HT-29 (cell line): ENCODE results near the gene OSMR. TPM values are rescaled to one million over a fixed set of nuclear protein-coding genes. Genes with fewer than 3 reads are reported as not detected.

Experiments
- DNase-seq: peaks from one replicate; pipeline ENCODE4 v3.0.0-alpha.2; 2015; ENCODE audit warnings: low spot score
- total RNA-seq: library from RNA; depleted of rRNA; stranded (reverse); fragments of >200 nt; shearing (Covaris generic); gene quantifications from 2 replicates; pipeline ENCODE4 v1.2.3, GENCODE V29; 2014

The OSMR gene
- total RNA-seq, 1 experiment from 2014 or later = not detected

DNA sequence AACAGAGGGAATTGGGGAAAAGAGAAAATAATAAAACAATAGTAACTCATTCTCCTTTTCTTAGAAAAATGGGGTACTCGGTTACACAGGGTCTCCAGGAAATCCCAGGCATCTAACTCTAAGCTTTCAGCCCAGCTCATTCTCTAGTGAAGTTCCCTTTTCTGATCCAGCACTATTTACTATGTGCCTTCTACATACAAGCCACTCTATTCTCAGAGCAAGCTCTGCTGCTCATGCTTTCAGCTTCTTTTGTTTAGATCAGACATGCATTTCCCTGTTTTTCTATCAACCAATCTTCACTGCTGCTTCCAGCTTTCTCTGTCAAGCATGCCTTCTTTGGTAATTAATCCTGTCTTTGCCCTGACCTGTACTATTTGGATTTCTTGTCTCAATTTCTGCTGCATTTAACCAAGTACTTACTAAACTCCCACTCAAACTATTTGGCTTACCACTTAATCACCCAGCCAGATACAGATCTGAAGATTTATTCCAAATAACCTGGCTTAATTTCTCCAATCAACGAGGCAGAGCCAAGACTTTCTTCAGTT, 25.3 kb downstream of the OSMR start:
- no peak for DNase-seq

DNA sequence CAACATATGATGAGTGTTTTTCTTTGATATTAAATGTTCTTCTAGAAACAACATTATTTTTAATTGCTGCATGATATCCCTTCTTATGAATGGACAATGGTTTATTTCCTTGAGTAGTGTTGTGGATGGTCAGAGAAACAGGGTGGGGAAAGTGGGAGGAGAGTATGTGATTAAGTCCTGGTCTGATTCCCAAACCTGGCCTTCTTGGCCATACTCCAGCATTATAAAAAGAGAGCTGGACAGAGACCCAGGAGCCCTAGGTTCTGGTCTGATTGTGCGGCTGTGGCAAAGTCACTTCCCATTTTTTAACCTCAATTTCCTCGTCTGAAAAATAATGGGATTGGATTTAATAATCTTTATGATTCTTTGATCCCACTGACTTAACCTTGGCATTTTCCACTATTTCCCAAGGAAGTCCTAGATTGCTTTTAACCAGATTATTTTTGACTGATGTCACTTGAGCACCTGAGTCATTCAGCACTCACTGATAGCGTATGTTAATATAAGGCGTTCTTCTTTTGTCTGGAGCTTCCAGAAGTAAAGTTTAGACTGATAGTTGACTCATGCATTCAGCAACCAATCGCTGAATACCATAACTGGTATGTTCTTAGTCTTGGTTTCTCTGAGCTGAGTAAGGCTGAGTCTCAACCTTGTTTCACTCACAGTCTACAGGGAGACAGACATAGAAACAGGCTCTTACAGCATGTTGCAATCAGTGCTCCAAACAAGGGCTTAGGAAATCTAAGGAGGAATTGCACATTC, 26.2 kb downstream of the OSMR start:
- DNase-seq = peak; percentile 36

DNA sequence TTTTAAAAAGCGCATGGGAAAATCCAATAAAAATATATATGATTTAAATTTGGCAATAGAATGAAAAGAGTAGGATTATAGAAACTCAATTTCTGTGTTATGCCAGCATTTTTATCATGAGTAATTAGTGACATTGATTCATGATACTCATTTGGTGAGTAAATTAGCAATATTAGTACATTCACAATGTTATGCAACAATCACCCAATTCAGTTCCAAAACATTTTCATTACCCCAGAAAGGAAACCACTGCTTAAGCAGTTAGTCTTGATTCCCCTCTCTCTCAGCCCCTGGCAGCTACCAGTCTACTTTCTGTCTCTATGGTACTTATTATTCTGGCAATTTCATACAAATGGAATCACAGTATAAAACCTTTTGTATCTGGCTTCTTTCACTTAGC, 27.0 kb downstream of the OSMR start:
- no peak for DNase-seq

DNA sequence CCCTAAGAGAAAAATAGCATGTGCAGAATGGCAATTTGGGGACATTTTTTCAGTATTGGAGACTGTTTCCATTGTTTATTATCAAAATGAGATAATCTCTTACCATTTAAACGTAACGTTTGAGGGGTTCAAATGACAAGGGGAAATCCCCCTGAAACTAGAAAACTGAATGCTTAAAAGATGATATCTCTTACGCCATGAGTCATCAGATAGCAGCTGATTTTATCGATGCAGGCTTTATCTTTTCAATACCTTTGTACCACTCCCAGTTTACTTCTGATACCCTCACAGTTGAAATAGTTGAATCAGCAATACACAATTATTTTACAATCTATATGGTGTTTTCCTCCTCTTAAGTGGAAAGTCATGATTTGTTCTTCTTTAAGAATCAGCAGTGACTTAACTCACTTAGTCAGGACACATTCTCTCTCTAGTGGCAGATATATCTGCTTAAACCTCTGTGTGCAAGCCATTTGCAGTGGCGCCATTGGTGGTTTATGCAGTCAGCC, 29.2 kb downstream of the OSMR start:
- DNase-seq = no peak

DNA sequence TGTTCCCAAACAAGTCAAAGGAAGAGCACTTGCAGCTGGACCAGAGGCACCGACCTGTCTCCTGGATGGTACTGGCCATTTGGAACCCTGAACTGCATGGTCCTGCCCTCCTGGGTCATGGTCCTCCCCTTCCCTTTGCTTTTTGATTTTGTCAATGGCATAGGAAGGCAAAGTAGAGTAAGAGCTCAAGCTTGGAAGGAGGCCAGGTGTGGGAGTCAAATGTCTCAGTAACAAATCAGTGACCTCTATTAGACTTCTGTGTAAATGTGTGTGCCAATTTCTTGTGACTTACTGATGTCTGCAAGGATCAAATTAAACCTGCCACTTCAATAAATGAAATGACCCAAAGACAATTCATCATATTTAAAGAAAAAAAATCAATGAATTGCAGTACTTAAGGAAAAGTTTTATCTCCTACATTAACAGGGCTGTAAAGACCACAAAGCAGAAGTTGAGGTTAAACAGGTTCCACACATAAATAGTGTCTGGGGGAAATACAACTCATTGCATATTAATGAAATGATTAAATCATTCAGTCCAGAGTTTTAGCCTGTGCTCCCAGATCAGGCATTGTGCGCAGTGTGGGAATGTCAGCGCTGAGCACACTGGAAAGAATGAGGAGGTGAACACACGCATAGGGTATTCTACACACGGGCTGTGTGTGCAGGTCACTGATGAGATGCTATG, 32.7 kb downstream of the OSMR start:
- no peak for DNase-seq

DNA sequence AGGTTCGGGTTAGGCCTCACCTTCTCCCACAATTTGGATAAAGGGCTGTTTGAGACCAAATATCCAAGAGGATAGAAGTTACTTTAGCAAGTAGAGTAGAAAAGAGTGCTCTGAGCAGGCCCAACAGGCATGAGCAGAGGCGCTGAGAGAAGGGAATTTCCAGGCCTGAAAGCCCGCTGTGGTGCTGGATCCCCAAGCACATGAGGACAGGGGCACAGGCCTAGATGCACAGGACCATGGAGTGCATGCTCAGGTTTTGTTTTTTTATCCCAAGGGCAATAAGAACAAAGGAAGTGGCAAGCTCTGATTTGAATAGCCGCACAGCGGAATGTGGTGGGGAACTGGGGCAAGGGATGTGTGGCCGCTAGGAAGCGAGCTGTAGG, 33.3 kb downstream of the OSMR start:
- no peak for DNase-seq

DNA sequence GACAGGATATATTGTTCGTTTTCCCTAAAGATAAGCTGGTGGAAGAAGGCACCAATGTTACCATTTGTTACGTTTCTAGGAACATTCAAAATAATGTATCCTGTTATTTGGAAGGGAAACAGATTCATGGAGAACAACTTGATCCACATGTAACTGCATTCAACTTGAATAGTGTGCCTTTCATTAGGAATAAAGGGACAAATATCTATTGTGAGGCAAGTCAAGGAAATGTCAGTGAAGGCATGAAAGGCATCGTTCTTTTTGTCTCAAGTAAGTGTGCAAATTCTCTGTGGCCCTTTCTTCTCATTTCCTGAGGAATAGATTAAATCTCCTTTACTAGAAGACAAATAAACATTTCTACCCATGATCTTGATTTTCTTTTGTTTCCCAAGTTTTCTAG, 38.0 kb downstream of the OSMR start:
- no peak for DNase-seq

DNA sequence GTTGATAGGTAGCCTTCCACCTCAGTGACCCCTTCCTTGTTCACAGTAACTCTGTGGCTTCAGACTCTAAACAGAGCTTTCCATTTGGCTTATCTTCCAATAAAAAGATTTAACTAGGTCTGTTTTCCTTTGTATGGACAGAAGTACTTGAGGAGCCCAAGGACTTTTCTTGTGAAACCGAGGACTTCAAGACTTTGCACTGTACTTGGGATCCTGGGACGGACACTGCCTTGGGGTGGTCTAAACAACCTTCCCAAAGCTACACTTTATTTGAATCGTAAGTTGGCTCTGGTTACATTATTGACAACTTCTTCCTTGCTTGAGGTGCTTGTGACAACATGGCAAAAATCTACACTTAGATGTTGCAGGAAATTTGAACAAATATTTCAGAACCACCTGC, 39.4 kb downstream of the OSMR start:
- no peak for DNase-seq

DNA sequence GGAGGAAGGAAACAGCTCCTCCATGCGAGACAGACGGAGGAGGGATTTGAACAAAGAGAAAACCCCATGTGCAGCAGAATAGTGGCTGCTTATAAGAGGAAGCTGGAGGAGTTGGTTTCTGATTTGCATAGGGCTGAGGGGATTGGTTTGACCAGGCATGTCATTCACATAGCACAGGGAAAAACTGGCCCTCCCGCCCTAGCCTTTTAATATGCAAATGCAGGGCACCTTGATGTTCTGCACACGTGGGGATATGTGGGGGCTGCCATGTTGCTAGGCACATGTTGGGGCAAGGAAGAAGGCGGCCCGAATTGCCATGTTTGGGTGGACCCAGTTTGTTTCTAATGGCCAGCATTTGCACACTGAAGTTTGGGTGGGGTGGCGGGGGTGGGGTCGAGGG, 42.2 kb downstream of the OSMR start:
- no peak for DNase-seq

DNA sequence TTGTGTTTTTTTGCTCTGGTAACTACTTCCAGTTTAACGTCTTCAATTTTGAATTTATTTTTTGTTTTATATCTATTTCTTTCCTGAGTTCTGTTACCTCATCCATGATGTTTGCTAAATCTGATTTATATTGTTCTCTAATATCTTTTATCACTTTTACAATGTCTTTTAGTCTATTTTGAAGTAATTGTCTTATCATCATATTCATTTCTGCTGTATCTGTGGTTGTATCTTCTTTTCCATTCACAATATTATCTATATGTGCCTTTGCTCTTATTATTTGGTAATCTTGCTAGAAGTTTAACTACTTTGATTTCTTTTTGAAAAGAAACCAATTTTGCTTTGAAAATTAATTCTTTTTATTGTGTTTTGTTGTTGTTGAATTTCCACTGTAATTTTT, 43.6 kb downstream of the OSMR start:
- DNase-seq = no peak

DNA sequence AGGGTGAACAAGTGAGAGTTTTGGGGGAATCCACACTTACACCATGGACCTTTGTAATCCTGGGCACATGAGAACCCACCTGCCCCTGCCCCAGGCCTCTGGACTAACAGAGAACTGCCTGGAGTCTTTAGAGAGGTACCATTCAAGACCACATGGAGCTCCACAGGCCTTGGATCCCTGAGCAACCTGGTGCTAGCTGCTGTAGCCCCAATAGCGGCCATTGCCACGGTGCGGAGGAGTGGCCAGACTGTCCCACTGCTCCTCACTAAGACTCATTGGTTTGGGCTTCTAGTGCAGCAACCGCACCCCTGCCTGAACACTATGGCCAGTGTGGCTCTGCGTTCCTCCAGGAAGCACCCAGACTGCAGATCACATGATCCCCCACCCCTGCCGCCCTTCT, 45.8 kb downstream of the OSMR start:
- DNase-seq = no peak

DNA sequence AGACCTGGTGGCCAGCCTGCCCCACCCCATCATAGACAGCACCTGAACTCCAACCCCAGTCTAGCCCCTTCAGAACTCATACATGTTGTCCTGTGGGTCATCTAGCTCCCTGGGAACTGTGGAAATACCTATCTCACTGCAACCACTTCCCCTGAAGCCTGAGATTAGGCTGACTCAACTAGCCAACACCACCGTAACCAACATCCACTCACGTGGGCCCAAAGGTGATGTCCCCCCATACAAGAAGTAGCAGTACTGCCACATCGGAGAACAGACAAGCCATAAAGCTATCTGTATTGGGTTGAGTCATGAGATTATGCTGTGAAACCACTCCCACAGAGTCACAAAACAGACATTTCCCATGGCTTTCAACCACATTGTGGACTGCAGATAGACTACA, 46.6 kb downstream of the OSMR start:
- DNase-seq = no peak

DNA sequence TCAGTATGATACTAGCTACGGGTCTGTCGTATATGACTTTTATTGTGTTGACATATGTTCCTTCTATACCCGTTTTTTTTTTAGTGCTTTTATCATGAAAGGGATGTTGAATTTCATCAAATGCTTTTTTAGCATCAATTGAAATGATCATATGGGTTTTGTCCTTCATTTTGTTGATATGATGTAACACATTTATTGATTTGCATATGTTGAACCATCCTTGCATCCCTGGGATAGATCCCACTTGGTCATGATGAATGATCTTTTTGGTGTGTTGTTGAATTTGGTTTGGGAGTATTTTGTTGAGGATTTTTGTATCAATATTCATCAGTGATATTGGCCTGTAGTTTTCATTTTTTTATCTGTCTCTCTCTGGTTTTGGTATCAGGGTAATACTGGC, 50.9 kb downstream of the OSMR start:
- DNase-seq = no peak

DNA sequence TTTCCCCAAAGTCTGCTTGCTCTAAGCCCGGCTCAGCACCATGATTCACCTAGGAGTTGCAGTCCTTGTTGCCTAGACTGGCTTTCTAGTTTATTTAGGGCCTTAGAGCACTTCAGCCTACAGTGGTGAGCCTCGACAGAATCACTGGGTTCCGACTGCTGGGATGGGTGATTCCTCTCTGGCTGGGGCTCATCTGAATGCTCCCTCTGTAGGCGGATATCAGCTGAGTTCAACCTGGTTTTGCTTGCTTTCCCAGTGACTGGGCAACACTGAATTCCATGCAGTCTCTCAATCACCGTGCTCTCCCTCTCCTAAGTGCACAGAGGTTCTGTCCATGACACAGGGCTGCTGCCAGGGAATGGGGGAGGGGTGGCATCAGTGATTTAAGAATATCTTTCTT, 54.1 kb downstream of the OSMR start:
- DNase-seq = no peak

DNA sequence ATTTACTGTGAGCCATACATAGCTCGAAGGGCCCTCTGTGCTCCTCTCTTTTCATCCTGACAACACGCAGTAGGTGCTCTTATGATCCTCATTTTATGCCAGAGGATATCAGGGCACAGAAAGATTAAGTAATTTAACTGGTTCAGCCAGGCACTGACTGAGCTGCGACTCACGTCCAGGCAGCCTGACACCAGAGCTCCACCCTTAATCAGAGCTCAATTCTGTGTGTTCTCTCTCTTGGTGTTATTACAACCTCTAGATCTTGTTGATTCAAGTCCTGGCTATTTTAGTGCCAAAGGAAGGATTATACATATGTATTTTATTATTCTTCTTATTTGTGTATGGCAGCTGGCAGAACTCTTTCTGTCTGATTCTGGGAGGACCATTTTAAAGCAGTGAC, 59.7 kb downstream of the OSMR start:
- DNase-seq = no peak

DNA sequence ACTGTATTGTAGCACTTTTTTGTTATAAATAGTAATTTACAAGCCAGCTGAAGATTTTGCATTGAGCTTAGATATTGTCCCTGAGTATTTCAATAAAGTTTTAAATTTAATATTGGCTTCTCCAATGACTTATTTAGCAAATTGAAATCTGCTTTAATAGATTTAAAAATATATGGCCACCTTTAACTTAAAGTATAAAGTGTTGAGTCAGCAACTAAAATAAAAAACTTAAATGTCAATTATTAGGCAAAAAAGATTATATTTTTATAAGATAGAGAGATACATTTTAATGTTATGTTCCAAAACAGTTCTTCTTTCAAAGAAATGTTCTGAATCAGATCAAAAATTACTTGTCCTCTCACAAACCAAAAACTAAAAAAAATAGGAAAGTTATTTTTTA, 60.7 kb downstream of the OSMR start:
- DNase-seq = no peak

DNA sequence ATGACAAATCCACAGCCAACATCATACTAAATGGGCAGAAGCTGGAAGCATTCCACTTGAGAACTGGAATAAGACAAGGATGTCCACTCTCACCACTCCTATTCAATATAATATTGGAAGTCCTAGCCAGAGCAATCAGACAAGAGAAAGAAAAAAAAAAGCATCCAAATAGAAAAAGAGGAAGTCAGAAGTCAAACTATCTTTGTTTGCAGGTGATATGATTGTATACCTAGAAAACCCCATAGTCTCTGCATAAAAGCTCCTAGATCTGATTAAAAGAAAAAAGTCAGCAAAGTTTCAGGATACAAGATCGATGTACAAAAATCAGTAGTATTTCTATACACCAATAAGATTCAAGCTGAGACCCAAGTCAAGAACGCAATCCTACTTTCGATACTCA, 66.1 kb downstream of the OSMR start:
- DNase-seq = no peak

DNA sequence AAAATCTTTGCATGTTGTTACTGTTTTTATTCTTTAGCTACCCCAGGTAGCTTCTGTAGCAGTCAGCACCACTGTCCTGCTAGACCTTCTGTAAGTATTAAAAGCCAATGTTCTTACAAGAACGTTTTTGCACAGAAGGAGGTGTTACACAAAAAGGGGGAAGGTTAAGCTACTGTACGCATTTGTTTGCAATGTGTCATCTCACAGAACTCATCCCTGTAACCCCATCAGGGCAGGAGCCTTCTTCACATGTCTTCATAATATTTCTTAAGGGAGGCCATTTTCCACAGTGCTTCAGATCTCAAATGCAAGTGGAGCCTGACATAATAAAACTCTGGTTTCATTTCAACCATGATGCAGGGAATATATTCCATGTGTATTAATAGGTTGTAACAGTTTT, 67.9 kb downstream of the OSMR start:
- DNase-seq = no peak

DNA sequence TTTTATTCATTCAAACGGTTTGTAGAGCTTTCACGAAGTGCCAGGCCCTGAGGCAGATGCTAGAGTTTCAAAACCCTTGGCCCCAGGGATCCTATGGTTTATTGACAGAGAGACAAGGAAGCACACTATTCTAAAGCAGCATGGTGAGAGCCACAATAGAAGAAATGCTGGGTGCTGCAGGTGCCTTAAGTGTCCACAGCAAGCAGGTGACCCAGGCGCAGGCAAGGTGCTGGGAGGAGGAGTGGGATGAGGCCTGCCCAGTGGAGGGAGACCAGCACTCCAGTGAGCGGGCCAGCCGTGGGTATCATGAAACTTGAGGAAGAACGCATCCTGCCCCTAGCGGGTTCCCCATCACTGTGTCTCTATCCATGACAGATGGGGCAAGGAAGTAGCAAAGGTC, 71.0 kb downstream of the OSMR start:
- no peak for DNase-seq

DNA sequence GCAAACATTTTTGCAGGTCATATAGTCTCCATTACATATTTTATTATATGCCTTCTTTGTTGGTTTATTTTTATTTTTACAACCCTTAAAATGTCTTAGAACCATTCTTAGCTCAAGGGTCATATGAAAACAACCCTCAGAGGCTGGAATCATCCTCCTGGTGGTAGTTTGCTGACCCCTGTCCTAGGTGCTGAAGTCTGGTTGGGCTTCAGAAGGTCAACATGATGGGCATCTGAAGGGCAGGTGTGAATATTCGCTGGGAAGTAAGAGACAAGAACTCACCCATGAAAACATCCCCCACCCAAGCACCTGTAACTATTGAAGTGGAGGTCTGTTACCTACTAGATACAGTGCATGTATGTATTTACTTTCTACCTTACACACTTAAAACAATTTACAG, 75.4 kb downstream of the OSMR start:
- DNase-seq = no peak

DNA sequence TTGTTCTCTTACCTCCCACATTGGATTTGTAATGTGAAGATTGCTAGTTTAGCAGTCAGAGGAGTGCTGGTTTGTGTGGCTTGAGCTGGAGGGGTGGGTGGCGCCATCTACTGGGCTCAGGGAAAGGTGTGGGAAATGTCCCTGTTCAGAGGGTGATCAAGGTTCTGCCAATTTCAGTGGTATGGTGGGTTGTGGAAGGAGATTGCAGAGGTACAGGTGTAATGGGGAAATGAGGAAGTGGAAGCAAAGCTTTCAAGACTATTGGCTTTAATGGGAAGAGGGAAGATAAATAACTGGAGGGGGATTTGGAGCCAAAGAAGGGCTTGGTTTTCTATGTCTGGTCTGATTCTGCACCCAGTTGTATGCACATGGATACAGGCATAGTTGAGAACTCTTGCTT, 76.4 kb downstream of the OSMR start:
- DNase-seq = peak; percentile 61

DNA sequence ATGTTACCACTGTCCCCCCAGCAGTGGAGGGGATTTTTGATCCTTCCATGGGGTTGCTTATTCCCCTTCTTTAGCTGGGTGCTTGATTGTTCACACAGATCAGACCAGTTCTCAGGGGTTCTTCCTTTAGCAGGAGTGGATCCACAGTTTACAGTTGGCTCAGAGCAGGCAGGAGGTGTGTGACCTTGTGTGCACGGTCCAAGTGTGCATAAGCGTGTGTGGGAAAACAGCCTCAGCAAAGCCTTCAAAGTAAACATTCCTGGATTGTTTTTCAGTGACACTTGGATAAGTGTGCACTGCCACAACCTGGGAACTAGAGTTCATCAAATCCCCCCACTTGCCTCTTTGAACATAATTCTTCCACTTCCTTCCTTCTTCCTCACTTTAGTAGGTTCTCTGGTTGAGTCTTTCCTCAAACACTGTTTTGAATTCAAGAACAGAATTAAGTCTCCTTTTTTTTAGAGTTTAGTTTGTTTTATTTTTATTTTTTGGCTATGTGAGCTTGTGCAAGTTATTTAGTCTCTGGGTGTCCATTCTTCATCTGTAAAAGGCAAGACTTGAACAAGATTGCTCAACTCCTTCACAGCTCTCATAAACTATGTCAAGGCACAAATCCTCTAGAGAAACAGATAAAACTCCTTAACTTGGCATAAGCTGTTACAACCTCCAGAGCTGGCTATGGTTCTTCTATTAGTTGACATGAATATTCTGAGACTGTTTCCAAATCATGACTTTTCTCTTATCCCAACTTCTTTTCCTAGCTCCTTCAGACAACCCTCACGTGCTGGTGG, 78.0 kb downstream of the OSMR start:
- DNase-seq = no peak
